Measurements from ENCODE around the gene CADM2. TPM values are rescaled to one million over a fixed set of nuclear protein-coding genes. Genes with fewer than 3 reads are reported as not detected.

Gene CADM2
- total RNA-seq, 1 donor, result 0.31 TPM

GRCh38 chr3:85255949-85256348 is 297.2 kb downstream of the CADM2 start:
- Histone ChIP-seq H3K9me3 (ENCODE audit: low read depth, low read length) (no peaks in the 10 kb centered on the region), H3K27me3 (ENCODE audit: insufficient read depth, low read length) (no peaks in the 10 kb centered on the region), H3K4me1 (ENCODE audit: insufficient read depth, low read length) (no peaks in the 10 kb centered on the region), H3K4me3 (ENCODE audit: low read length) (no peak overlapping the region)

- no peak overlapping the region for H3K4me3 ChIP-seq (ENCODE audit: low read length)
- no peaks in the 10 kb centered on the region for H3K4me1 ChIP-seq (ENCODE audit: insufficient read depth, low read length)
- no peaks in the 10 kb centered on the region for H3K27me3 ChIP-seq (ENCODE audit: insufficient read depth, low read length)
These were observed 299.5 kb downstream of the CADM2 start for GRCh38 chr3:85258326-85258725.

GRCh38 chr3:85258819-85259218 is 300.0 kb downstream of the CADM2 start:
- Histone ChIP-seq H3K9me3 (ENCODE audit: low read depth, low read length) (no peaks in the 10 kb centered on the region), H3K27me3 (ENCODE audit: insufficient read depth, low read length) (no peaks in the 10 kb centered on the region), H3K4me3 (ENCODE audit: low read length) (no peak overlapping the region), H3K4me1 (ENCODE audit: insufficient read depth, low read length) (no peaks in the 10 kb centered on the region)

More at GRCh38 chr3:85258326-85258725, 299.5 kb downstream of the CADM2 start:
- no peaks in the 10 kb centered on the region for H3K9me3 ChIP-seq (ENCODE audit: low read depth, low read length)

GRCh38 chr3:85259748-85260147 is 301.0 kb downstream of the CADM2 start:
- Histone ChIP-seq H3K4me1 (ENCODE audit: insufficient read depth, low read length) (no peaks in the 10 kb centered on the region), H3K4me3 (ENCODE audit: low read length) (no peak overlapping the region), H3K27me3 (ENCODE audit: insufficient read depth, low read length) (no peaks in the 10 kb centered on the region), H3K9me3 (ENCODE audit: low read depth, low read length) (no peaks in the 10 kb centered on the region)

GRCh38 chr3:85264381-85264780 is 305.6 kb downstream of the CADM2 start:
- no peaks in the 10 kb centered on the region for H3K9me3 ChIP-seq (ENCODE audit: low read depth, low read length)
- H3K4me3 ChIP-seq (ENCODE audit: low read length), result no peak overlapping the region
- no peaks in the 10 kb centered on the region for H3K4me1 ChIP-seq (ENCODE audit: insufficient read depth, low read length)
- H3K27me3 ChIP-seq (ENCODE audit: insufficient read depth, low read length), result no peaks in the 10 kb centered on the region

GRCh38 chr3:85270488-85270887 is 311.7 kb downstream of the CADM2 start:
- Histone ChIP-seq H3K27me3 (ENCODE audit: insufficient read depth, low read length) (no peaks in the 10 kb centered on the region), H3K4me1 (ENCODE audit: insufficient read depth, low read length) (no peaks in the 10 kb centered on the region), H3K9me3 (ENCODE audit: low read depth, low read length) (no peaks in the 10 kb centered on the region), H3K4me3 (ENCODE audit: low read length) (no peak overlapping the region)

GRCh38 chr3:85271911-85272310 is 313.1 kb downstream of the CADM2 start:
- Histone ChIP-seq H3K4me3 (ENCODE audit: low read length) (no peak overlapping the region), H3K27me3 (ENCODE audit: insufficient read depth, low read length) (no peaks in the 10 kb centered on the region), H3K9me3 (ENCODE audit: low read depth, low read length) (no peaks in the 10 kb centered on the region), H3K4me1 (ENCODE audit: insufficient read depth, low read length) (no peaks in the 10 kb centered on the region)

- H3K9me3 ChIP-seq (ENCODE audit: low read depth, low read length), result no peaks in the 10 kb centered on the region
- H3K27me3 ChIP-seq (ENCODE audit: insufficient read depth, low read length), result no peaks in the 10 kb centered on the region
These were observed 329.5 kb downstream of the CADM2 start for GRCh38 chr3:85288257-85288656.

GRCh38 chr3:85297291-85297690 is 338.5 kb downstream of the CADM2 start:
- H3K27me3 ChIP-seq (ENCODE audit: insufficient read depth, low read length), result no peaks in the 10 kb centered on the region
- no peak overlapping the region for H3K4me3 ChIP-seq (ENCODE audit: low read length)
- no peaks in the 10 kb centered on the region for H3K4me1 ChIP-seq (ENCODE audit: insufficient read depth, low read length)
- no peaks in the 10 kb centered on the region for H3K9me3 ChIP-seq (ENCODE audit: low read depth, low read length)

More at GRCh38 chr3:85288257-85288656, 329.5 kb downstream of the CADM2 start:
- H3K4me3 ChIP-seq (ENCODE audit: low read length), result no peak overlapping the region
- no peaks in the 10 kb centered on the region for H3K4me1 ChIP-seq (ENCODE audit: insufficient read depth, low read length)

- no peaks in the 10 kb centered on the region for H3K27me3 ChIP-seq (ENCODE audit: insufficient read depth, low read length)
- no peak overlapping the region for H3K4me3 ChIP-seq (ENCODE audit: low read length)
- no peaks in the 10 kb centered on the region for H3K4me1 ChIP-seq (ENCODE audit: insufficient read depth, low read length)
- H3K9me3 ChIP-seq (ENCODE audit: low read depth, low read length), result no peaks in the 10 kb centered on the region
These were observed 339.2 kb downstream of the CADM2 start for GRCh38 chr3:85298032-85298431.

GRCh38 chr3:85303156-85303555 is 344.4 kb downstream of the CADM2 start:
- Histone ChIP-seq H3K27me3 (ENCODE audit: insufficient read depth, low read length) (no peaks in the 10 kb centered on the region), H3K4me3 (ENCODE audit: low read length) (no peak overlapping the region), H3K4me1 (ENCODE audit: insufficient read depth, low read length) (no peaks in the 10 kb centered on the region), H3K9me3 (ENCODE audit: low read depth, low read length) (no peaks in the 10 kb centered on the region)

GRCh38 chr3:85304360-85304964 is 345.7 kb downstream of the CADM2 start:
- Histone ChIP-seq H3K9me3 (ENCODE audit: low read depth, low read length) (no peaks in the 10 kb centered on the region), H3K4me1 (ENCODE audit: insufficient read depth, low read length) (no peaks in the 10 kb centered on the region), H3K27me3 (ENCODE audit: insufficient read depth, low read length) (no peaks in the 10 kb centered on the region), H3K4me3 (ENCODE audit: low read length) (no peak overlapping the region)

GRCh38 chr3:85312331-85312730 is 353.5 kb downstream of the CADM2 start:
- H3K27me3 ChIP-seq (ENCODE audit: insufficient read depth, low read length), result no peaks in the 10 kb centered on the region
- no peaks in the 10 kb centered on the region for H3K4me1 ChIP-seq (ENCODE audit: insufficient read depth, low read length)
- H3K9me3 ChIP-seq (ENCODE audit: low read depth, low read length), result no peaks in the 10 kb centered on the region
- H3K4me3 ChIP-seq (ENCODE audit: low read length), result no peak overlapping the region

GRCh38 chr3:85313380-85313779 is 354.6 kb downstream of the CADM2 start:
- H3K27me3 ChIP-seq (ENCODE audit: insufficient read depth, low read length), result no peaks in the 10 kb centered on the region
- H3K9me3 ChIP-seq (ENCODE audit: low read depth, low read length), result no peaks in the 10 kb centered on the region
- H3K4me1 ChIP-seq (ENCODE audit: insufficient read depth, low read length), result no peaks in the 10 kb centered on the region
- H3K4me3 ChIP-seq (ENCODE audit: low read length), result no peak overlapping the region

- Histone ChIP-seq H3K4me3 (ENCODE audit: low read length) (no peak overlapping the region), H3K4me1 (ENCODE audit: insufficient read depth, low read length) (no peaks in the 10 kb centered on the region), H3K27me3 (ENCODE audit: insufficient read depth, low read length) (no peaks in the 10 kb centered on the region), H3K9me3 (ENCODE audit: low read depth, low read length) (peaks cover 5% of the 10 kb centered on the region)
These were observed 357.5 kb downstream of the CADM2 start for GRCh38 chr3:85316252-85316651.

- peaks cover 5% of the 10 kb centered on the region for H3K9me3 ChIP-seq (ENCODE audit: low read depth, low read length)
- H3K4me1 ChIP-seq (ENCODE audit: insufficient read depth, low read length), result no peaks in the 10 kb centered on the region
- no peak overlapping the region for H3K4me3 ChIP-seq (ENCODE audit: low read length)
- no peaks in the 10 kb centered on the region for H3K27me3 ChIP-seq (ENCODE audit: insufficient read depth, low read length)
These were observed 363.1 kb downstream of the CADM2 start for GRCh38 chr3:85321892-85322291.
